SKM-1 treated with dmso at 0.1 percent for 144 hours (cell line): Measurements from ENCODE around the gene ATP6V1F.

ENCODE experiments used
- DNase-seq: peaks from one replicate; lab custom pipeline; 2025; ENCODE audit not compliant: unreplicated experiment; lab: John Stamatoyannopoulos, UW

Gene ATP6V1F

GRCh38 chr7:128915271-128915819 lies 52.7 kb downstream of the ATP6V1F start:
- no peak for DNase-seq
